Right lobe of liver (tissue), 6 donors: ENCODE measurements around the gene CCDC92. TPM values are rescaled to one million over a fixed set of nuclear protein-coding genes. Genes with fewer than 3 reads are reported as not detected.

ENCODE experiments used
- ATAC-seq, 4 donors: fragments of 200-7000 bp; cut with Tn5 transposase; one replicate each; pipeline ENCODE4 v1.9.1; 2020; ENCODE audit warnings: mild to moderate bottlenecking in 4 of 4, moderate library complexity in 4 of 4
- DNase-seq, 3 donors: peaks; one replicate each; pipeline ENCODE4 v3.0.0-alpha.2; 2020
- H3K27ac ChIP-seq, 3 donors: fragments of 200-600 bp; one replicate each; pipeline ENCODE4 v1.8.0; 2022
- H3K27me3 ChIP-seq, 2 donors: fragments of 200-600 bp; one replicate each; pipeline ENCODE4 v1.8.0; 2022
- H3K36me3 ChIP-seq, 4 donors: fragments of 200-600 bp; sonication (generic) in 1 of 4; one replicate each; pipeline versions ENCODE4 v1.5.1 to v1.8.0; 2017 to 2022; ENCODE audit warnings: control low read depth in 1 of 4
- H3K4me1 ChIP-seq, 4 donors: fragments of 200-600 bp; sonication (generic) in 1 of 4; one replicate each; pipeline versions ENCODE4 v1.5.1 to v1.8.0; 2017 to 2022; ENCODE audit warnings: control low read depth in 1 of 4
- H3K4me3 ChIP-seq, 3 donors: fragments of 200-600 bp; one replicate each; pipeline ENCODE4 v1.8.0; 2022
- H3K9me3 ChIP-seq, 4 donors: fragments of 200-600 bp; sonication (generic) in 1 of 4; one replicate each; pipeline versions ENCODE4 v1.5.1 to v1.8.0; 2017 to 2022; ENCODE audit warnings: control low read depth in 1 of 4
- CTCF ChIP-seq, 4 donors: fragments of 200-600 bp in 3 of 4; fragments of 450-650 bp in 1 of 4; IDR thresholded peaks; one replicate each; pipeline versions ENCODE4 v1.5.1 to v1.8.0; 2016 to 2022; ENCODE audit warnings: antibody characterized with exemption in 4 of 4, mild to moderate bottlenecking in 2 of 4
- POLR2A ChIP-seq: fragments of 450-650 bp; IDR thresholded peaks from one replicate; pipeline ENCODE4 v1.6.1; 2017; ENCODE audit warnings: antibody characterized with exemption, mild to moderate bottlenecking
- WGBS: methylation state at CpG from one replicate; pipeline ENCODE4 v1.1.6; 2018; ENCODE audit warnings: low coverage, low lambda C conversion rate; ENCODE audit not compliant: insufficient coverage; ENCODE audit errors: missing lambda C conversion rate; 5-methylcytosine and 5-hydroxymethylcytosine counted together
- intact Hi-C, 2 donors: fragments of 100-400 bp; cut with DNase I; formaldehyde crosslinking; loops; one replicate each; pipeline versions ENCODE4 v1.11.2 to v1.14.1; 2022
- total RNA-seq, 6 experiments: library from RNA; depleted of rRNA in 2 of 6; stranded (reverse); fragments of >200 nt in 2 of 6; fragmentation: NEBNext Ultra II Directional in 3 of 6; extraction: Animal tissue kit (Norgen Biotek cat#: 25700) in 3 of 6; gene quantifications; one replicate each; pipeline versions ENCODE4 v1.1.0 to v1.2.4, GENCODE V29; 2016 to 2023
- donor health status: DM: no; HTN: yes; CAD: no.
- donor health status: DM: no; HTN: no; CAD: no.
- donor health status: DM: no; HTN: no; CAD: no.
- donor health status: DM: no; HTN: yes; CAD: no.
- donor health status: DM: no; HTN: yes; CAD: no.

Gene CCDC92
- total RNA-seq, 6 experiments from 2014 or later = 12.5 to 17.5 (median 16.1) TPM

DNA sequence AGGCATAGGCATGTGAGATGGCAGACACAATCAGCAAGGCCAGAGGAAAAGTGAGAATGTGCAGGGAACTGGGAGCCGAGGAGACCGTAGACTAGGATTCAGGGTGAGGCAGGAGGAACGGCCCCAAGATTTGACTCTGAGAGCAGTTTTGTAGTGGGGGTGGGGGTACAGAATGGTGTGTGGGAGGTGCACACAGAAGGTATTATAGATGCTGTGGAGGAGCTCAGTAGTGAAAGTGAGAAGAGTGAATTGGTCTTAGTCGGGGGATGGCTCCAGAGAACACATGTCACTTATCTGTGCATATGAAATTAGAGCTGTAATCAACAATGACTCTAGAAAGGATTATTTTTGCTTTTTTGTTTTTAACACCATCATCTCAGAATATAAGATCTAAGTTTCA, 12.3 kb upstream of the CCDC92 start:
- H3K27ac ChIP-seq = no peak overlapping the region
- TF ChIP-seq CTCF (IDR thresholded peaks at IDR 0.05) = no peak
- no peak for TF ChIP-seq POLR2A
- no peaks in the 10 kb centered on the region for H3K36me3 ChIP-seq
- ATAC-seq (no peak), DNase-seq (no peak)
- H3K4me1 ChIP-seq = peaks cover 0 to 6% (median 0%) of the 10 kb centered on the region in 4 donors
- no peaks in the 10 kb centered on the region for H3K9me3 ChIP-seq
- no peak overlapping the region for H3K4me3 ChIP-seq
- no peaks in the 10 kb centered on the region for H3K27me3 ChIP-seq
- intact Hi-C loops = loop anchor here in 1 of 2 donors (5.0 kb wide), 1 partner anchor 78 kb away; no protein-coding TSS in a partner anchor
- 86% methylated on average over 4 of the region's 4 CpGs for WGBS

DNA sequence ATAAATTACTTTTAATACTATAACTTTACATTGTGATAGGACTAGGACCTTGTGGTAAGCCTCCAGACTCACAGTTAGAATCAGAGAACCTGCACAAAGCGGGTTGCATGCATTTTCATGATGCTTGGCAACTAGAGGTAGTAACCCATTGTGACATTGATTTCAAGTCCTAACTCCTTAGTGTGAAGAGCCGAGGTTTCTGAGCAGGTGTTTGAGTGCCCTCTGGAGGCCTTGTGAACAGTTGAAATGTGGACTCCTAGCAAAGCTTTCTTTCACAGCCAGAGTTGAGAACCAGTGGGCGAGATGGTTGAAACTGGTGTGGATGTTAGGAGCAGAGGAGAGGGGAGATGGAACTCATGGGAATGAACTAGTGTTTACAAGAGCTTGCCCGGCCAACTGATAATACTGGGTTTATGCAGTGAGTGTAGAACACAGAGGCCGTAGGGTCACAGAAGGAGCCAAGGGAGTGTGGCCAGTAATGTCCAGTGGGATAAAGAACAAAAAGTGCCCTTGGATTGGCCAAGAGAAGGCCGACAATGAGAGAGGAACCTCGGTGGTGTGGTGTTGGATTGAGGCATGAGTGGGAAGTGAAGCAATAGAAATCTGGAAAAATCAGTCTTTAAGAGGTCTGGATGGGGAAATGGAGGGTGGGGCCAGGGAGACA, 11.3 kb upstream of the CCDC92 start:
- Histone ChIP-seq H3K4me3 (no peak overlapping the region), H3K27me3 (no peaks in the 10 kb centered on the region), H3K9me3 (no peaks in the 10 kb centered on the region), H3K36me3 (no peaks in the 10 kb centered on the region), H3K4me1 (no peaks in the 10 kb centered on the region), H3K27ac (no peak overlapping the region)
- 41% methylated on average over 7 of the region's 7 CpGs for WGBS
- DNase-seq (peak in 1 of 3 donors; percentile 64), ATAC-seq (peak; percentile 91 to 94 (median 94))
- TF ChIP-seq POLR2A (no peak), CTCF (IDR thresholded peaks at IDR 0.05) (peak; percentile 55 to 73 (median 67))
- intact Hi-C loops = no loop called here

DNA sequence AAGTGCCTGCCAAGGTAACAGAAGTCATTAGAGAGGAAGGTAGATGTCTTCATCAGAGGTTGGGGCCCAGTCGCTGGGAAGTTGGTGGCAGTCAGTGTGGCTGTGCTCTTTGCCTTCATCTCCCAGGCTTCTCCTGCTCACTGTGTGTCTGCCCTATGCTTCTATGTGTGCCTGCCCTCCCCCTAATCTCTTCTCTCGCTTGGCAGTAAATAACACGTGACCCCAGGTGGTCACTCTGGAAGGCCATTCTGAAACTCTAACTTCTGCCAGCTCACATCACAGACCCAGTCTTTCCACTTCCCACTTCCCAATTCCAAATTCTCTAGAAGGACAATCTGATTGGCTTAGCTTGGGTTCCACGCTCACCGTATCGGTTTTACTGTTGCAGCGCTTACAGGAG, 9.6 kb upstream of the CCDC92 start:
- intact Hi-C loops = no loop called here
- Histone ChIP-seq H3K4me3 (no peak overlapping the region), H3K27ac (no peak overlapping the region), H3K36me3 (peaks cover 0 to 9% (median 0%) of the 10 kb centered on the region in 4 donors), H3K27me3 (no peaks in the 10 kb centered on the region), H3K9me3 (no peaks in the 10 kb centered on the region), H3K4me1 (no peaks in the 10 kb centered on the region)
- ATAC-seq (no peak), DNase-seq (no peak)
- WGBS = 96% methylated on average over 4 of the region's 7 CpGs
- no peak for TF ChIP-seq POLR2A
- no peak for TF ChIP-seq CTCF (IDR thresholded peaks at IDR 0.05)

GRCh38 chr12:123979566-123979965, 6.9 kb upstream of the CCDC92 start:
- intact Hi-C loops = no loop called here
- no peaks in the 10 kb centered on the region for H3K27me3 ChIP-seq
- 100% methylated on average over 4 of the region's 6 CpGs for WGBS
- DNase-seq (no peak), ATAC-seq (no peak)
- peaks cover 0 to 5% (median 0%) of the 10 kb centered on the region in 4 donors for H3K4me1 ChIP-seq
- peaks cover 0 to 9% (median 0%) of the 10 kb centered on the region in 4 donors for H3K36me3 ChIP-seq
- no peak overlapping the region for H3K27ac ChIP-seq
- no peak overlapping the region for H3K4me3 ChIP-seq
- TF ChIP-seq CTCF (IDR thresholded peaks at IDR 0.05) (no peak), POLR2A (no peak)
- no peaks in the 10 kb centered on the region for H3K9me3 ChIP-seq
